ENCODE measurements around the gene ZNF385B. TPM values are rescaled to one million over a fixed set of nuclear protein-coding genes. Genes with fewer than 3 reads are reported as not detected.

Gene ZNF385B
- polyA plus RNA-seq, 4 donors: 0.21 to 2.3 (median 0.22) TPM; not detected in 1

GRCh38 chr2:179454443-179455171 lies 406.8 kb downstream of the ZNF385B start:
- Histone ChIP-seq H3K27ac (ENCODE audit: low read depth in 1 of 3, low read length in 2 of 3) (no peak overlapping the region), H3K4me3 (ENCODE audit: low read depth in 1 of 3, low read length in 3 of 3) (no peak overlapping the region), H3K36me3 (ENCODE audit: control insufficient read depth in 3 of 3, insufficient read depth in 2 of 3, low read depth in 1 of 3, low read length in 3 of 3) (no peaks in the 10 kb centered on the region), H3K9me3 (ENCODE audit: control insufficient read depth in 2 of 2, insufficient read depth in 1 of 2, low read depth in 1 of 2, low read length in 1 of 2) (peaks cover 0 to 11% of the 10 kb centered on the region in 2 donors), H3K27me3 (ENCODE audit: control insufficient read depth in 3 of 3, insufficient read depth in 3 of 3, low read length in 3 of 3) (no peaks in the 10 kb centered on the region), H3K4me1 (ENCODE audit: control insufficient read depth in 3 of 3, insufficient read depth in 2 of 3, low read depth in 1 of 3, low read length in 2 of 3) (no peaks in the 10 kb centered on the region)
- DNase-seq (no peak), FAIRE-seq (no peak)

- H3K4me3 ChIP-seq (ENCODE audit: low read depth in 1 of 3, low read length in 3 of 3): no peak overlapping the region
- 79 to 92% (median 84%) methylated on average over 4 of the region's 4 CpGs for WGBS, 3 donors
- peaks cover 0 to 10% (median 0%) of the 10 kb centered on the region in 3 donors for H3K4me1 ChIP-seq (ENCODE audit: control insufficient read depth in 3 of 3, insufficient read depth in 2 of 3, low read depth in 1 of 3, low read length in 2 of 3)
- H3K9me3 ChIP-seq (ENCODE audit: control insufficient read depth in 2 of 2, insufficient read depth in 1 of 2, low read depth in 1 of 2, low read length in 1 of 2): no peaks in the 10 kb centered on the region
- no peak for DNase-seq
- H3K36me3 ChIP-seq (ENCODE audit: control insufficient read depth in 3 of 3, insufficient read depth in 2 of 3, low read depth in 1 of 3, low read length in 3 of 3): no peaks in the 10 kb centered on the region
- H3K27ac ChIP-seq (ENCODE audit: low read depth in 1 of 3, low read length in 2 of 3): no peak overlapping the region
- FAIRE-seq: no peak
- H3K27me3 ChIP-seq (ENCODE audit: control insufficient read depth in 3 of 3, insufficient read depth in 3 of 3, low read length in 3 of 3): no peaks in the 10 kb centered on the region
Observed at GRCh38 chr2:179449010-179449409, 412.4 kb downstream of the ZNF385B start.

GRCh38 chr2:179447839-179448447 lies 413.5 kb downstream of the ZNF385B start:
- no peaks in the 10 kb centered on the region for H3K36me3 ChIP-seq (ENCODE audit: control insufficient read depth in 3 of 3, insufficient read depth in 2 of 3, low read depth in 1 of 3, low read length in 3 of 3)
- DNase-seq (no peak), FAIRE-seq (no peak)
- H3K27me3 ChIP-seq (ENCODE audit: control insufficient read depth in 3 of 3, insufficient read depth in 3 of 3, low read length in 3 of 3): no peaks in the 10 kb centered on the region
- 43 to 87% (median 52%) methylated on average over 1 of the region's 1 CpG for WGBS, 3 donors
- peaks cover 0 to 12% (median 0%) of the 10 kb centered on the region in 3 donors for H3K4me1 ChIP-seq (ENCODE audit: control insufficient read depth in 3 of 3, insufficient read depth in 2 of 3, low read depth in 1 of 3, low read length in 2 of 3)
- H3K9me3 ChIP-seq (ENCODE audit: control insufficient read depth in 2 of 2, insufficient read depth in 1 of 2, low read depth in 1 of 2, low read length in 1 of 2): no peaks in the 10 kb centered on the region
- H3K27ac ChIP-seq (ENCODE audit: low read depth in 1 of 3, low read length in 2 of 3): no peak overlapping the region
- H3K4me3 ChIP-seq (ENCODE audit: low read depth in 1 of 3, low read length in 3 of 3): no peak overlapping the region

GRCh38 chr2:179447421-179447820 lies 414.0 kb downstream of the ZNF385B start:
- Histone ChIP-seq H3K36me3 (ENCODE audit: control insufficient read depth in 3 of 3, insufficient read depth in 2 of 3, low read depth in 1 of 3, low read length in 3 of 3) (no peaks in the 10 kb centered on the region), H3K27ac (ENCODE audit: low read depth in 1 of 3, low read length in 2 of 3) (no peak overlapping the region), H3K4me3 (ENCODE audit: low read depth in 1 of 3, low read length in 3 of 3) (no peak overlapping the region), H3K27me3 (ENCODE audit: control insufficient read depth in 3 of 3, insufficient read depth in 3 of 3, low read length in 3 of 3) (no peaks in the 10 kb centered on the region), H3K4me1 (ENCODE audit: control insufficient read depth in 3 of 3, insufficient read depth in 2 of 3, low read depth in 1 of 3, low read length in 2 of 3) (peaks cover 0 to 12% (median 0%) of the 10 kb centered on the region in 3 donors), H3K9me3 (ENCODE audit: control insufficient read depth in 2 of 2, insufficient read depth in 1 of 2, low read depth in 1 of 2, low read length in 1 of 2) (no peaks in the 10 kb centered on the region)
- DNase-seq (no peak), FAIRE-seq (no peak)

- 9 to 53% (median 31%) methylated on average over 1 of the region's 1 CpG for WGBS, 3 donors
- no peaks in the 10 kb centered on the region for H3K36me3 ChIP-seq (ENCODE audit: control insufficient read depth in 3 of 3, insufficient read depth in 2 of 3, low read depth in 1 of 3, low read length in 3 of 3)
- DNase-seq: peak; percentile 19 to 37
Observed at GRCh38 chr2:179446476-179447141, 414.8 kb downstream of the ZNF385B start.

GRCh38 chr2:179444056-179444455 lies 417.4 kb downstream of the ZNF385B start:
- Histone ChIP-seq H3K27me3 (ENCODE audit: control insufficient read depth in 3 of 3, insufficient read depth in 3 of 3, low read length in 3 of 3) (no peaks in the 10 kb centered on the region), H3K4me3 (ENCODE audit: low read depth in 1 of 3, low read length in 3 of 3) (no peak overlapping the region), H3K4me1 (ENCODE audit: control insufficient read depth in 3 of 3, insufficient read depth in 2 of 3, low read depth in 1 of 3, low read length in 2 of 3) (peaks cover 0 to 12% (median 0%) of the 10 kb centered on the region in 3 donors), H3K36me3 (ENCODE audit: control insufficient read depth in 3 of 3, insufficient read depth in 2 of 3, low read depth in 1 of 3, low read length in 3 of 3) (no peaks in the 10 kb centered on the region), H3K9me3 (ENCODE audit: control insufficient read depth in 2 of 2, insufficient read depth in 1 of 2, low read depth in 1 of 2, low read length in 1 of 2) (no peaks in the 10 kb centered on the region), H3K27ac (ENCODE audit: low read depth in 1 of 3, low read length in 2 of 3) (no peak overlapping the region)
- no peak for FAIRE-seq
- DNase-seq: peak in 1 of 2 donors; percentile 38
- 82 to 88% (median 86%) methylated on average over 3 of the region's 3 CpGs for WGBS, 3 donors

More at GRCh38 chr2:179446476-179447141, 414.8 kb downstream of the ZNF385B start:
- H3K4me1 ChIP-seq (ENCODE audit: control insufficient read depth in 3 of 3, insufficient read depth in 2 of 3, low read depth in 1 of 3, low read length in 2 of 3): peaks cover 0 to 12% (median 0%) of the 10 kb centered on the region in 3 donors
- no peaks in the 10 kb centered on the region for H3K27me3 ChIP-seq (ENCODE audit: control insufficient read depth in 3 of 3, insufficient read depth in 3 of 3, low read length in 3 of 3)
- no peaks in the 10 kb centered on the region for H3K9me3 ChIP-seq (ENCODE audit: control insufficient read depth in 2 of 2, insufficient read depth in 1 of 2, low read depth in 1 of 2, low read length in 1 of 2)
- no peak overlapping the region for H3K4me3 ChIP-seq (ENCODE audit: low read depth in 1 of 3, low read length in 3 of 3)
- no peak overlapping the region for H3K27ac ChIP-seq (ENCODE audit: low read depth in 1 of 3, low read length in 2 of 3)
- no peak for FAIRE-seq

GRCh38 chr2:179443180-179443579 lies 418.2 kb downstream of the ZNF385B start:
- Histone ChIP-seq H3K4me1 (ENCODE audit: control insufficient read depth in 3 of 3, insufficient read depth in 2 of 3, low read depth in 1 of 3, low read length in 2 of 3) (peaks cover 0 to 12% (median 0%) of the 10 kb centered on the region in 3 donors), H3K9me3 (ENCODE audit: control insufficient read depth in 2 of 2, insufficient read depth in 1 of 2, low read depth in 1 of 2, low read length in 1 of 2) (no peaks in the 10 kb centered on the region), H3K27me3 (ENCODE audit: control insufficient read depth in 3 of 3, insufficient read depth in 3 of 3, low read length in 3 of 3) (no peaks in the 10 kb centered on the region), H3K36me3 (ENCODE audit: control insufficient read depth in 3 of 3, insufficient read depth in 2 of 3, low read depth in 1 of 3, low read length in 3 of 3) (no peaks in the 10 kb centered on the region), H3K4me3 (ENCODE audit: low read depth in 1 of 3, low read length in 3 of 3) (no peak overlapping the region), H3K27ac (ENCODE audit: low read depth in 1 of 3, low read length in 2 of 3) (no peak overlapping the region)
- FAIRE-seq (no peak), DNase-seq (no peak)
- 70 to 84% (median 83%) methylated on average over 12 of the region's 12 CpGs for WGBS, 3 donors

- H3K9me3 ChIP-seq (ENCODE audit: control insufficient read depth in 2 of 2, insufficient read depth in 1 of 2, low read depth in 1 of 2, low read length in 1 of 2): no peaks in the 10 kb centered on the region
- no peak for DNase-seq
- no peak for FAIRE-seq
- no peaks in the 10 kb centered on the region for H3K27me3 ChIP-seq (ENCODE audit: control insufficient read depth in 3 of 3, insufficient read depth in 3 of 3, low read length in 3 of 3)
- H3K36me3 ChIP-seq (ENCODE audit: control insufficient read depth in 3 of 3, insufficient read depth in 2 of 3, low read depth in 1 of 3, low read length in 3 of 3): no peaks in the 10 kb centered on the region
- H3K4me3 ChIP-seq (ENCODE audit: low read depth in 1 of 3, low read length in 3 of 3): no peak overlapping the region
- no peak overlapping the region for H3K27ac ChIP-seq (ENCODE audit: low read depth in 1 of 3, low read length in 2 of 3)
- WGBS, 3 donors: 49 to 72% (median 52%) methylated on average over 1 of the region's 1 CpG
- peaks cover 0 to 9% (median 0%) of the 10 kb centered on the region in 3 donors for H3K4me1 ChIP-seq (ENCODE audit: control insufficient read depth in 3 of 3, insufficient read depth in 2 of 3, low read depth in 1 of 3, low read length in 2 of 3)
Observed at GRCh38 chr2:179442206-179442605, 419.2 kb downstream of the ZNF385B start.
